IMR-90 (cell line): ENCODE measurements around the gene SOX6. TPM values are rescaled to one million over a fixed set of nuclear protein-coding genes. Genes with fewer than 3 reads are reported as not detected.

Source experiments
- ATAC-seq: fragments of 200-7000 bp; cut with Tn5 transposase; 2 replicates; pipeline ENCODE4 v1.9.1; 2020; ENCODE audit warnings: low read depth, mild to moderate bottlenecking, moderate library complexity
- BruUV-seq: library from RNA; stranded (reverse); fragments of 400-500 nt; replicated peaks from 2 replicates; lab custom pipeline; 2021; lab: Mats Ljungman, UMichigan
- CTCF ChIA-PET: fragments of 300-600 bp; formaldehyde crosslinking; extraction: SDS; loops from one replicate; lab custom pipeline; 2021; ENCODE audit warnings: antibody characterized with exemption; lab: Yijun Ruan, JAX
- POLR2A ChIA-PET: fragments of 300-600 bp; sonication (Branson Sonifier 250); formaldehyde crosslinking; loops from one replicate; lab custom pipeline; 2022; ENCODE audit warnings: antibody characterized with exemption; ENCODE audit not compliant: unreplicated experiment; lab: Charles Lee
- DNase-seq: peaks from one replicate; pipeline ENCODE4 v3.0.0; 2013
- H2AFZ ChIP-seq: replicated peaks from 2 replicates; pipeline ENCODE3; 2013; ENCODE audit warnings: low read length, mild to moderate bottlenecking; ENCODE audit not compliant: poor library complexity
- H2AK5ac ChIP-seq: 2 replicates; pipeline ENCODE4 v1.6.1; 2013; ENCODE audit warnings: low read depth, low read length, inconsistent platforms
- H2AK9ac ChIP-seq: replicated peaks from 2 replicates; pipeline ENCODE3; 2013; ENCODE audit warnings: mild to moderate bottlenecking, low read depth, low read length, moderate library complexity; ENCODE audit not compliant: poor library complexity
- H2BK120ac ChIP-seq: 2 replicates; pipeline ENCODE4 v1.6.1; 2013; ENCODE audit warnings: low read depth, low read length, inconsistent platforms
- H2BK15ac ChIP-seq: 3 replicates; pipeline ENCODE4 v1.6.1; 2013; ENCODE audit warnings: low read depth, low read length, inconsistent platforms
- H2BK20ac ChIP-seq: 2 replicates; pipeline ENCODE4 v1.6.1; 2013; ENCODE audit warnings: low read depth, mild to moderate bottlenecking, inconsistent platforms, low read length, moderate library complexity
- H2BK5ac ChIP-seq: 2 replicates; pipeline ENCODE4 v1.6.1; 2013; ENCODE audit warnings: mild to moderate bottlenecking, low read depth, low read length, inconsistent platforms; ENCODE audit not compliant: poor library complexity, severe bottlenecking
- H3K14ac ChIP-seq: replicated peaks from 2 replicates; pipeline ENCODE4 v1.6.1; 2013; ENCODE audit warnings: low read depth, low read length, inconsistent platforms
- H3K18ac ChIP-seq: 2 replicates; pipeline ENCODE4 v1.6.1; 2013; ENCODE audit warnings: low read depth, low read length, control low read depth
- H3K23ac ChIP-seq: 2 replicates; pipeline ENCODE4 v1.6.1; 2013; ENCODE audit warnings: low read depth, low read length, inconsistent platforms
- H3K27ac ChIP-seq: 2 replicates; pipeline ENCODE4 v1.5.1; 2013; ENCODE audit warnings: mild to moderate bottlenecking, control low read depth, low read length; ENCODE audit not compliant: insufficient read depth
- H3K27me3 ChIP-seq: 2 replicates; pipeline ENCODE4 v1.6.1; 2013; ENCODE audit warnings: low read length; ENCODE audit not compliant: control insufficient read depth, insufficient read depth
- H3K36me3 ChIP-seq: 2 replicates; pipeline ENCODE4 v1.6.1; 2013; ENCODE audit warnings: low read length, mixed read lengths; ENCODE audit not compliant: control insufficient read depth, insufficient read depth
- H3K4ac ChIP-seq: 2 replicates; pipeline ENCODE4 v1.6.1; 2013; ENCODE audit warnings: low read depth, low read length, inconsistent platforms
- H3K4me1 ChIP-seq: 2 replicates; pipeline ENCODE4 v1.6.1; 2013; ENCODE audit warnings: low read length, mixed read lengths; ENCODE audit not compliant: control insufficient read depth, insufficient read depth
- H3K4me2 ChIP-seq: 2 replicates; pipeline ENCODE4 v1.6.1; 2013; ENCODE audit warnings: low read depth, mild to moderate bottlenecking, control low read depth, low read length, moderate library complexity
- H3K4me3 ChIP-seq: 2 replicates; pipeline ENCODE4 v1.5.1; 2013; ENCODE audit warnings: low read depth, mild to moderate bottlenecking, control low read depth, low read length, moderate library complexity; ENCODE audit not compliant: insufficient read depth
- H3K56ac ChIP-seq: 2 replicates; pipeline ENCODE4 v1.6.1; 2013; ENCODE audit warnings: low read length, inconsistent platforms; ENCODE audit not compliant: insufficient read depth; ENCODE audit errors: extremely low read depth
- H3K79me1 ChIP-seq, 2 experiments: 2 replicates each; pipeline ENCODE4 v1.6.1; 2013; ENCODE audit warnings: low read length in 2 of 2, inconsistent platforms in 1 of 2, low read depth in 1 of 2
- H3K9ac ChIP-seq: 2 replicates; pipeline ENCODE4 v1.6.1; 2013; ENCODE audit warnings: low read depth, low read length, control low read depth
- H3K9me1 ChIP-seq: 2 replicates; pipeline ENCODE4 v1.6.1; 2013; ENCODE audit warnings: low read length, inconsistent platforms; ENCODE audit not compliant: insufficient read depth
- H3K9me3 ChIP-seq: 2 replicates; pipeline ENCODE4 v1.6.1; 2013; ENCODE audit warnings: low read length; ENCODE audit not compliant: control insufficient read depth, insufficient read depth
- H4K20me1 ChIP-seq: 2 replicates; pipeline ENCODE4 v1.6.1; 2013; ENCODE audit warnings: low read length, inconsistent platforms; ENCODE audit not compliant: insufficient read depth
- H4K5ac ChIP-seq: 2 replicates; pipeline ENCODE4 v1.6.1; 2013; ENCODE audit warnings: mild to moderate bottlenecking, low read depth, low read length, control low read depth
- H4K8ac ChIP-seq, 2 experiments: 2 replicates each; pipeline ENCODE4 v1.6.1; 2013; ENCODE audit warnings: low read depth in 2 of 2, low read length in 2 of 2, control low read depth in 1 of 2, inconsistent platforms in 1 of 2
- H4K91ac ChIP-seq: 2 replicates; pipeline ENCODE4 v1.6.1; 2013; ENCODE audit warnings: low read depth, low read length, inconsistent platforms; ENCODE audit not compliant: insufficient read depth
- BHLHE40 ChIP-seq: fragments of 150-350 bp; IDR thresholded peaks from 2 replicates; pipeline ENCODE4 v1.6.1; 2016; ENCODE audit warnings: mild to moderate bottlenecking, low read depth, low read length
- CEBPB ChIP-seq: IDR thresholded peaks from 2 replicates; pipeline ENCODE4 v1.6.1; 2012; ENCODE audit warnings: low read depth, low read length, improper control_type of control experiment
- CHD1 ChIP-seq: IDR thresholded peaks from 2 replicates; pipeline ENCODE4 v1.6.1; 2012; ENCODE audit warnings: low read depth, low read length, improper control_type of control experiment
- CTCF ChIP-seq: conservative IDR thresholded peaks from 2 replicates; pipeline ENCODE4 v1.5.1; 2012; ENCODE audit warnings: mild to moderate bottlenecking, low read depth, low read length, improper control_type of control experiment
- ELK1 ChIP-seq: fragments of 150-350 bp; IDR thresholded peaks from 2 replicates; pipeline ENCODE4 v1.6.1; 2016; ENCODE audit warnings: low read depth, mild to moderate bottlenecking, low read length, moderate library complexity, borderline replicate concordance
- FOS ChIP-seq: fragments of 150-350 bp; IDR thresholded peaks from 2 replicates; pipeline ENCODE4 v1.6.1; 2016; ENCODE audit warnings: low read depth, low read length
- MAFK ChIP-seq: IDR thresholded peaks from 2 replicates; pipeline ENCODE4 v1.6.1; 2012; ENCODE audit warnings: low read depth, low read length, improper control_type of control experiment
- MAZ ChIP-seq: IDR thresholded peaks from 2 replicates; pipeline ENCODE4 v1.6.1; 2012; ENCODE audit warnings: low read depth, mild to moderate bottlenecking, low read length, improper control_type of control experiment, moderate library complexity, borderline replicate concordance
- MXI1 ChIP-seq: IDR thresholded peaks from 2 replicates; pipeline ENCODE4 v1.6.1; 2012; ENCODE audit warnings: low read depth, mild to moderate bottlenecking, low read length, moderate library complexity, borderline replicate concordance
- NFE2L2 ChIP-seq: fragments of 150-350 bp; IDR thresholded peaks from 2 replicates; pipeline ENCODE4 v1.6.1; 2016; ENCODE audit warnings: low read depth, mild to moderate bottlenecking, low read length
- POLR2A ChIP-seq: IDR thresholded peaks from 2 replicates; pipeline ENCODE4 v1.6.1; 2012; ENCODE audit warnings: mild to moderate bottlenecking, low read depth, low read length
- RAD21 ChIP-seq: IDR thresholded peaks from 2 replicates; pipeline ENCODE4 v1.6.1; 2012; ENCODE audit warnings: low read length, improper control_type of control experiment
- RCOR1 ChIP-seq: IDR thresholded peaks from 2 replicates; pipeline ENCODE4 v1.6.1; 2012; ENCODE audit warnings: mild to moderate bottlenecking, low read length, improper control_type of control experiment; ENCODE audit not compliant: insufficient replicate concordance
- RFX5 ChIP-seq: IDR thresholded peaks from 2 replicates; pipeline ENCODE4 v1.8.0; 2012; ENCODE audit warnings: low read depth, mild to moderate bottlenecking, low read length, moderate library complexity
- SMC3 ChIP-seq: fragments of 150-350 bp; IDR thresholded peaks from 2 replicates; pipeline ENCODE4 v1.6.1; 2016; ENCODE audit warnings: low read depth, mild to moderate bottlenecking, antibody characterized with exemption, low read length, moderate library complexity
- USF2 ChIP-seq: fragments of 150-350 bp; IDR thresholded peaks from 2 replicates; pipeline ENCODE4 v1.6.1; 2017; ENCODE audit warnings: mild to moderate bottlenecking, antibody characterized with exemption, low read length, low read depth
- whole genome bisulfite sequencing, 2 experiments: methylation state at CpG; one replicate each; pipeline versions ENCODE4 v1.1.5 to v1.1.7; 2013; ENCODE audit warnings: missing lambda C conversion rate in 2 of 2; ENCODE audit not compliant: insufficient read length in 1 of 2; ENCODE audit errors: extremely low coverage in 2 of 2; 5-methylcytosine and 5-hydroxymethylcytosine counted together
- dilution Hi-C: fragments of 300-500 bp; cut with HindIII; formaldehyde crosslinking; loops from one replicate; pipeline ENCODE4 v1.14.3; 2018; ENCODE audit warnings: low sequenced_read_pairs; ENCODE audit not compliant: unreplicated experiment
- in situ Hi-C: fragments of 300-500 bp; cut with MboI; formaldehyde crosslinking; loops from 3 replicates; pipeline ENCODE4 v1.14.3; 2019; ENCODE audit warnings: low sequenced_read_pairs, inconsistent platforms, mixed read lengths
- intact Hi-C: fragments of 100-400 bp; cut with micrococcal nuclease; formaldehyde crosslinking; loops from 2 replicates; pipeline ENCODE4 v1.10.0; 2022
- polyA plus RNA-seq, 3 experiments: library from polyadenylated mRNA; depleted of rRNA; stranded (reverse); fragments of >200 nt; gene quantifications; 2 replicates each; pipeline ENCODE4 v1.2.3, GENCODE V29; 2012; ENCODE audit warnings: low replicate concordance in 1 of 3
- total RNA-seq: library from RNA; depleted of rRNA; stranded (reverse); fragments of >200 nt; gene quantifications from 2 replicates; pipeline ENCODE4 v1.2.3, GENCODE V29; 2012

The SOX6 gene
- total and polyA plus RNA-seq, 2 of the 4 experiments (the other 2 are of a cell fraction), result 1.7 to 7.7 TPM

DNA sequence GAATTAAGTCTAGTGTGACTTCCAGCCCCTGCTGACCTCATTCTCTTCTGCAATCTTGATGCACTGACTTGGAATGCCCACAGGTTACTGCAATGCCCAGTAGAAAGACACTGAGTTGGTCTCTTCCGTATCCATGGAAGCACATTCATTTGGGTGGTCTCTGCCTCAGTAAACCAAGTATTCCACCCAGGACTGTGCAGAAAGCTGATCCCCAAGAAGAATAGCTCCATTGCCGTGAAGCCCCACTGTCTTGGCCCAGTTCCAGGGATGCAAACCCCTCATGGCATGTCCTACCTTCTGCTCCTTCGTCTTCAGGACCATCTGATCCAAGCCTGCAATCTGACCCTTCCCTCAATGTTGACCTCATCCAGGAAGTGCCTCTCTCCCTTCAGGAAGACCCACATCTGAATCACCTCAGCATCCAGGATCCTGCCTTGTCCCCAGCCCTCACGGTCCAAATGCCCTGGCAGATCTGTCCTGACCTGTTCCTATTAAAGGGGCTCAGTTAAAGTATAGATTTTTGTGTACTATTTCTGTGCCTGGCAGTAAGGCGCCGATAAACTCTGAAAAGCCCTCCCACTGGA lies 425.8 kb downstream of the SOX6 start:
- no peak overlapping the region for H4K8ac ChIP-seq
- no peak overlapping the region for H3K27ac ChIP-seq
- DNase-seq, result no peak
- dilution Hi-C loops (no loop called here), in situ Hi-C loops (no loop called here), intact Hi-C loops (no loop called here)
- H2AK5ac ChIP-seq, result no peak overlapping the region
- no peak overlapping the region for H3K9ac ChIP-seq
- no peak overlapping the region for H3K23ac ChIP-seq
- H3K36me3 ChIP-seq, result no peaks in the 10 kb centered on the region
- no peak overlapping the region for H2AK9ac ChIP-seq
- no peak overlapping the region for H3K4me3 ChIP-seq
- 80% methylated on average over 3 of the region's 6 CpGs; no CpG with 5 or more reads in 1 of the 2 experiments for WGBS, 2 experiments
- H2AFZ ChIP-seq, result no peak overlapping the region
- H4K91ac ChIP-seq, result no peak overlapping the region
- H4K20me1 ChIP-seq, result no peaks in the 10 kb centered on the region
- H2BK20ac ChIP-seq, result no peak overlapping the region
- no peak overlapping the region for H4K5ac ChIP-seq
- peaks cover 2% of the 10 kb centered on the region for H3K9me3 ChIP-seq
- no peak overlapping the region for H3K4me2 ChIP-seq
- H3K4me1 ChIP-seq, result no peaks in the 10 kb centered on the region
- no peak overlapping the region for H2BK5ac ChIP-seq
- no peak overlapping the region; the same call in 1 of the 2 replicates for H3K4ac ChIP-seq
- no peak overlapping the region for H3K56ac ChIP-seq
- no peak overlapping the region for H3K14ac ChIP-seq
- no peak overlapping the region for H2BK15ac ChIP-seq
- TF ChIP-seq RFX5, result no peak
- TF ChIP-seq CTCF, result no peak
- TF ChIP-seq SMC3, result no peak
- no peak for TF ChIP-seq BHLHE40
- no peak for TF ChIP-seq RAD21
- TF ChIP-seq USF2, result no peak
- TF ChIP-seq CHD1, result no peak
- no peak for TF ChIP-seq MXI1
- no peak for TF ChIP-seq CEBPB
- TF ChIP-seq ELK1, result no peak
- no peak for TF ChIP-seq MAFK
- TF ChIP-seq FOS, result no peak
- TF ChIP-seq RCOR1, result no peak
- no peak for TF ChIP-seq POLR2A
- no peak for TF ChIP-seq MAZ
- no peak for TF ChIP-seq NFE2L2
- no peak overlapping the region for H3K18ac ChIP-seq
- peaks cover 3% of the 10 kb centered on the region; the same call in 1 of the 2 replicates for H3K27me3 ChIP-seq
- H3K79me1 ChIP-seq, result no peaks in the 10 kb centered on the region
- POLR2A ChIA-PET, result no interaction called here
- no peak for ATAC-seq
- BruUV-seq, result no TSS peak
- H2BK120ac ChIP-seq, result no peak overlapping the region
- CTCF ChIA-PET, result interaction anchor here (0.7 kb wide), 1 partner anchor 90 kb away, joined by 4 read pairs; no protein-coding TSS in a partner anchor
- H3K9me1 ChIP-seq, result no peaks in the 10 kb centered on the region
